ENCODE data around the gene FANCC.

DNA sequence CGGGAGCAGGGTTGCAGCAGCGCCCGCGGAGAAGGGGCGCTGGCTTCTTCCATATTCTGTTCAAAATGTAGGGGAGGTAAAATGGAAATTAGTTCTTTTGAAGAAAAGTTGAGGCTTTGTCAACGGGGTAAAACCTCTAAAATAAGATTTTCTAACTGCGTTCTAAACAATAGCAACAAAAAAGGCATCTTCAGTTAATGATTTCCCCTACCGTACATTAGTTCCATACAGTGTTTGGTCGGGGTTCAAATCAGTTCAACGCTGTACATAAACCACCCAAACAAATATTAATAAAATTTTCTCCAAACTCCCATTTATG, 343 bp upstream of the FANCC start:
- TF ChIP-seq, protein P1, sequence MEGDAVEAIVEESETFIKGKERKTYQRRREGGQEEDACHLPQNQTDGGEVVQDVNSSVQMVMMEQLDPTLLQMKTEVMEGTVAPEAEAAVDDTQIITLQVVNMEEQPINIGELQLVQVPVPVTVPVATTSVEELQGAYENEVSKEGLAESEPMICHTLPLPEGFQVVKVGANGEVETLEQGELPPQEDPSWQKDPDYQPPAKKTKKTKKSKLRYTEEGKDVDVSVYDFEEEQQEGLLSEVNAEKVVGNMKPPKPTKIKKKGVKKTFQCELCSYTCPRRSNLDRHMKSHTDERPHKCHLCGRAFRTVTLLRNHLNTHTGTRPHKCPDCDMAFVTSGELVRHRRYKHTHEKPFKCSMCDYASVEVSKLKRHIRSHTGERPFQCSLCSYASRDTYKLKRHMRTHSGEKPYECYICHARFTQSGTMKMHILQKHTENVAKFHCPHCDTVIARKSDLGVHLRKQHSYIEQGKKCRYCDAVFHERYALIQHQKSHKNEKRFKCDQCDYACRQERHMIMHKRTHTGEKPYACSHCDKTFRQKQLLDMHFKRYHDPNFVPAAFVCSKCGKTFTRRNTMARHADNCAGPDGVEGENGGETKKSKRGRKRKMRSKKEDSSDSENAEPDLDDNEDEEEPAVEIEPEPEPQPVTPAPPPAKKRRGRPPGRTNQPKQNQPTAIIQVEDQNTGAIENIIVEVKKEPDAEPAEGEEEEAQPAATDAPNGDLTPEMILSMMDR (conservative IDR thresholded peaks at IDR 0.05), result no peak
- TF ChIP-seq ZFX (IDR thresholded peaks at IDR 0.05), result no peak

All from C4-2B (cell line).